ENCODE data around the gene SLC22A13.
"Not testable (repeated sequence)": the region's sequence is repeated elsewhere in the genome, so short reads cannot be mapped to it uniquely, and the experiment has no call there.

The SLC22A13 gene, protein sequence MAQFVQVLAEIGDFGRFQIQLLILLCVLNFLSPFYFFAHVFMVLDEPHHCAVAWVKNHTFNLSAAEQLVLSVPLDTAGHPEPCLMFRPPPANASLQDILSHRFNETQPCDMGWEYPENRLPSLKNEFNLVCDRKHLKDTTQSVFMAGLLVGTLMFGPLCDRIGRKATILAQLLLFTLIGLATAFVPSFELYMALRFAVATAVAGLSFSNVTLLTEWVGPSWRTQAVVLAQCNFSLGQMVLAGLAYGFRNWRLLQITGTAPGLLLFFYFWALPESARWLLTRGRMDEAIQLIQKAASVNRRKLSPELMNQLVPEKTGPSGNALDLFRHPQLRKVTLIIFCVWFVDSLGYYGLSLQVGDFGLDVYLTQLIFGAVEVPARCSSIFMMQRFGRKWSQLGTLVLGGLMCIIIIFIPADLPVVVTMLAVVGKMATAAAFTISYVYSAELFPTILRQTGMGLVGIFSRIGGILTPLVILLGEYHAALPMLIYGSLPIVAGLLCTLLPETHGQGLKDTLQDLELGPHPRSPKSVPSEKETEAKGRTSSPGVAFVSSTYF

GRCh38 chr3:38265604-38266307, at the start of gene SLC22A13:
Gene SLC22A13 (plus strand): TSS chr3:38265812. CDS start chr3:38265861, 49 bp downstream.
- intact Hi-C loops (cut with DNase I): no loop called here
- DNase-seq: no peak

- intact Hi-C loops (cut with DNase I): no loop called here
- DNase-seq: no peak
Measured at GRCh38 chr3:38219609-38220197, 45.9 kb upstream of the SLC22A13 start.

DNA sequence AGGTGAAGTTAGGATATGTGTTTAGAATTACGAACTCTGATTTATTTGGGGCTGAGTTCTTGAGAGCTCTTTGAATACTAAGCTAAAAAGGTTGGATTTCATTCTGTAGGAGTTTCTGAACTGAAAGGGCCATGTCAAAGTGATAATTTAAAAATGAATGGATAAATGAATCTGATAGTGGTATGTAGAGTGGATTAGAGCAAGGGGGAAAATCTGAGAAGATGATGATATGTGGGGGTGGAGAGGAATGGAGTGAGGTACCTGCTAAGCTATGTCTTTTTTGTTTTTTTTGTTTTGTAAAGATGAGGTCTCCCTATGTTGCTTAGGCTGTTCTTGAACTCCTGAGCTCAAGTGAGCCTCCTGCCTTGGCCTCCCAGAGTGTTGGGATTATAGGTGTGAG, 44.6 kb upstream of the SLC22A13 start:
- intact Hi-C loops (cut with DNase I): no loop called here
- no peak for DNase-seq

DNA sequence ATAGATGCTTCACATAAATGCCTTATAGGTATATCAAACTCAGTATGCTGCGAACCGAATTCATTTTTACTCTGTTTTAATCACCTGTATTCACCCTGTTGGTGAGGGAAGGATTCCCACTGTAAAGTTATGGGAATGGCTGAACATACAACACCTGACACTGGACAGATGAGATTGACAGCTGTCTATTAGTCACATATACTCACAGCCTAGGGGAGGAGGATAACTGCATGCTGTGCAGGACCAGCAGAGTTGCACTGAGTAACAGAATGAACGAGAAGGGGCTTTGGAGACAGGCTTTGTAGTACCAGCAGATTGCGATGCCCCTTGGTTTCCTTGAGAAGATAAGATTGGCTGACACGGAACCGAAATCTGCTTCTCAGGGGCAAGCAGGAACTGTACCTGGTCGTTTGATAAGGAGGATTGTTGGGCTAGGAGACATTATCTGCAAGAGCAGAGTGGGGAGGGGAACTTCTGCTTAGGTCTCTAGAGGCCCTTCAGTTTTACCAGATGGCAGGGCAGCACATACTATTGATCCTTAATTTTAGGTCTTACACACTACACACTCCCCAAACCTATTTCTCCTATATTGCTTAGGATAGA, 43.5 kb upstream of the SLC22A13 start:
- DNase-seq: no peak
- intact Hi-C loops (cut with DNase I): no loop called here

DNA sequence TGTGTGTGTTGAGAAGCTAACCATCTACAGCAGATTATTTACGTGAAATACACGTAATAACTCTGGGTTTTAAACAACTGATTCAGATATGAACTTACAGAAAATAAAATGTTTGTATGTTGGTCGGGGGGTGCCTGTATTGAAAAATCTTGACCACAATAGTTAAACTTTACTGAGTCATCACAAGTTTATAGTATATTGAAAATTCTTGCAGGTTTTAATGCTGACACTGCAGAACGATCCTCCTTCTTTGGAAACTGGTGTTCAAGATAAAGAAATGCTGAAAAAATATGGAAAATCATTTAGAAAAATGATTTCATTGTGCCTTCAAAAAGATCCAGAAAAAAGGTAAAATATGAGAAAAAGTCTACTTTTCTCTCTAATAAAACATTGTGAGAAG, 41.3 kb upstream of the SLC22A13 start:
- intact Hi-C loops (cut with DNase I): no loop called here
- no peak for DNase-seq

- intact Hi-C loops (cut with DNase I): no loop called here
- DNase-seq: no peak
Measured at GRCh38 chr3:38226273-38226672, 39.3 kb upstream of the SLC22A13 start.

DNA sequence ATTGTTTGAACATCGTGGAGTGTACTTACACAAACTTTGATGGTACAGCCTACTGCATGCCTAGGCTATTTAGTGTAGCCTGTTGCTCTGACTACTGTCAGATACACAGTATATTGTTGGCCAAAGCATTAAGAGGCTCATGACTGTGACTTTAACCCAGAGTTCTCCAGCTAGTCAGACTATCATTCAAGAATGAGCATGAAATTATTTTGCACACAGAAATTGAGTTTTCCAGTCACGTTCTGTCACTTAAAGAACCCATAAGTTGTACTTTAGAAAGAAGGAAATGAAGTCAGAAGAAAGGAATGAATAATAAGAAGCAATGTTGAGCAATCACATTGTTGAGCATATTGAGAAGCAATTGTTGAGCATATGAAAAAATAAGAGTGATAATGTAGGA, 37.6 kb upstream of the SLC22A13 start:
- no peak for DNase-seq
- intact Hi-C loops (cut with DNase I): no loop called here

- no peak for DNase-seq
- intact Hi-C loops (cut with DNase I): no loop called here
Measured at GRCh38 chr3:38229036-38229435, 36.6 kb upstream of the SLC22A13 start.

GRCh38 chr3:38232701-38233100, 32.9 kb upstream of the SLC22A13 start:
- intact Hi-C loops (cut with DNase I): no loop called here
- DNase-seq: no peak

GRCh38 chr3:38235466-38235865, 30.1 kb upstream of the SLC22A13 start:
- no peak for DNase-seq
- intact Hi-C loops (cut with DNase I): no loop called here

DNA sequence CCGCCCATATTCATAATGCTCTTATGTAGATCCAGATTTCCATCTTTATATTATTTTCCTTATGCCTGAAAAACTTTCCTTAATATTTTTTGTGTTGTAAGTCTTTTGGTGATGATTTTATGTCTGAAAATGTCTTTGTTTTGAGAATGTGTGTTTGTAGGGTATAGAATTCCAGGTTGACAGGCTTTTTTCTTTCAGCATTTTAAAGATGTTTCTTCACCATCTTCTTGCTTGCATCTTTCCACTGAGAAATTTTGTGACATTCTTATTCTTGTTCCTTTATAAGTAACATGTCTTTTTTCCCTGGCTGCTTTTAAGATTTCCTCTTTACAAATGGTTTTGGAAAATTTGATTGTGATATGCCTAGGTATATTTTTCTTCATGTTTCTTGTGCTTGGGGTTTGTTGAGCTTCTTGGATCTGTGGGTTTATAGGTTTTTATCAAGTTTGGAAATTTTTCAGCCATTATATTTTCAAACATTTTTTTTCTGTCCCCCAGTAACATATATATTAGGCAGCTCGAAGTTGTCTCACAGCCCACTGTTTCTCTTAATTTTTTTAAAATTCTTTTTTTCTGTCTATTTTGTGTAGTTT, 27.1 kb upstream of the SLC22A13 start:
- intact Hi-C loops (cut with DNase I): no loop called here
- no peak for DNase-seq

GRCh38 chr3:38242812-38243211, 22.8 kb upstream of the SLC22A13 start:
- DNase-seq; intact Hi-C loops (cut with DNase I): not testable (repeated sequence)

- no peak for DNase-seq
- intact Hi-C loops (cut with DNase I): no loop called here
Measured at GRCh38 chr3:38245930-38246329, 19.7 kb upstream of the SLC22A13 start.

- DNase-seq: peak in 1 of 42 donors; percentile 40
- intact Hi-C loops (cut with DNase I): no loop called here
Measured at GRCh38 chr3:38247366-38248035, 18.1 kb upstream of the SLC22A13 start.

DNA sequence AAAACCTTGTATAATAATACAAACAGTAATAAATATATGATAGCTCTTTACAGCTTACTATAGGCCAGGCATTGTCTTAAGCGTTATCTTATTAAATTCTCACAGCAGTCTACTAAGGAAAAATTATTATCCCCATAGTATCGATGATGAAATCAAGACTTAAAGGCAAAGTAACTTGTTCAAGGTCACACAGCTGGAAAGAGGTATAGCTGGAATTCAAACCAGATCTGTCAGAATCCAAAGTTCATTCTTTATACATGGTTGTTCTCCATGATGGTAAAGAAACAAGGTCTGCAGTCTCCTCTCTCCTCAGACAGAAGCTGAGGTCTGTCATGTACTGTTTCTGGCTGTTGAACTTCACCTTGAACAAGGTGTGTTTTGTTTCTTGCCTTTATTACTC, 15.4 kb upstream of the SLC22A13 start:
- intact Hi-C loops (cut with DNase I): no loop called here
- no peak for DNase-seq

DNA sequence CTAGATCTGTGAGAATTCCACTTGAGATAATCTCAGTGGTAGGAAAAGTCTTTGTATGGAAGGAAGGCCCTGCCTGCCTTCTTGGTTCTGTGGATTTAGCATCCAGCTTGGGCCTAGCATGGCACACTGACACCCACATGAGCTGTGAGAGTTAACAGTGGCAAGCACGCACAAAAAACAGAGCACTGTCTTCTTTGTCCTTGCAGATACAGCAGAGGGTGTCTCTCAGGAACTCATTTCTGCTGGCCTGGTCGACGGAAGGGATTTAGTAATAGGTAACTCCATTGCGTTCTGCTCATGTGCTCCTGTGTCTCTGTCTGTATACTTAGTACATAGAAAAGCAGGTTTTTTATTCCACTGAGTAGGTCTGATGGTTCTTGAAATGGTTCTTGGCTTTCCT, 14.4 kb upstream of the SLC22A13 start:
- no peak for DNase-seq
- intact Hi-C loops (cut with DNase I): no loop called here

GRCh38 chr3:38253704-38254103, 11.9 kb upstream of the SLC22A13 start:
- DNase-seq: no peak
- intact Hi-C loops (cut with DNase I): no loop called here

- intact Hi-C loops (cut with DNase I): no loop called here
- DNase-seq: no peak
Measured at GRCh38 chr3:38254872-38255271, 10.7 kb upstream of the SLC22A13 start.

- no peak for DNase-seq
- intact Hi-C loops (cut with DNase I): no loop called here
Measured at GRCh38 chr3:38255627-38256026, 10.0 kb upstream of the SLC22A13 start.
